Activated CD8-positive, alpha-beta memory T cell treated with anti-CD3 and anti-CD28 coated beads, Interleukin-2, amount 10 ng/mL, durations not matched to agents 7 days and 5 days (primary cell): Measurements from ENCODE around the gene KRT75. TPM values are rescaled to one million over a fixed set of nuclear protein-coding genes. Genes with fewer than 3 reads are reported as not detected.
"Not testable (repeated sequence)": the region's sequence is repeated elsewhere in the genome, so short reads cannot be mapped to it uniquely, and the experiment has no call there.

Source experiments
- ATAC-seq: fragments of 150-1000 bp; cut with Tn5 transposase; one replicate; pipeline ENCODE4 v1.10.0; 2021; ENCODE audit warnings: moderate library complexity
- CTCF ChIA-PET: fragments of 350-600 bp; sonication (Branson Sonifier 250); formaldehyde crosslinking; loops from one replicate; lab custom pipeline; 2021; ENCODE audit warnings: antibody characterized with exemption; lab: Charles Lee
- DNase-seq: peaks from one replicate; pipeline ENCODE4 v3.0.0-alpha.2; 2020
- H3K27ac Mint-ChIP-seq: one replicate; pipeline ENCODE4 v1.8.0; 2021; ENCODE audit warnings: mild to moderate bottlenecking, mixed read lengths
- H3K27me3 Mint-ChIP-seq: one replicate; pipeline ENCODE4 v1.8.0; 2021; ENCODE audit warnings: mixed read lengths
- H3K36me3 Mint-ChIP-seq: one replicate; pipeline ENCODE4 v1.8.0; 2021; ENCODE audit warnings: mild to moderate bottlenecking, mixed read lengths
- H3K4me1 Mint-ChIP-seq: one replicate; pipeline ENCODE4 v1.8.0; 2021; ENCODE audit warnings: mixed read lengths
- H3K4me3 Mint-ChIP-seq: one replicate; pipeline ENCODE4 v1.8.0; 2021; ENCODE audit warnings: mild to moderate bottlenecking, moderate library complexity, mixed read lengths
- H3K9me3 Mint-ChIP-seq: one replicate; pipeline ENCODE4 v1.8.0; 2022; ENCODE audit warnings: low read depth, mixed read lengths
- total RNA-seq, 2 experiments: library from RNA; stranded (reverse); gene quantifications; one replicate each; pipeline ENCODE4 v1.2.3, GENCODE V29; 2021

KRT75 gene
- total RNA-seq, 2 experiments from 2014 or later, result not detected

GRCh38 chr12:52447196-52447595 lies 13.0 kb upstream of the KRT75 start:
- ATAC-seq, result not testable (repeated sequence)
- peaks cover 48% of the 10 kb centered on the region for H3K27me3 Mint-ChIP-seq

DNA sequence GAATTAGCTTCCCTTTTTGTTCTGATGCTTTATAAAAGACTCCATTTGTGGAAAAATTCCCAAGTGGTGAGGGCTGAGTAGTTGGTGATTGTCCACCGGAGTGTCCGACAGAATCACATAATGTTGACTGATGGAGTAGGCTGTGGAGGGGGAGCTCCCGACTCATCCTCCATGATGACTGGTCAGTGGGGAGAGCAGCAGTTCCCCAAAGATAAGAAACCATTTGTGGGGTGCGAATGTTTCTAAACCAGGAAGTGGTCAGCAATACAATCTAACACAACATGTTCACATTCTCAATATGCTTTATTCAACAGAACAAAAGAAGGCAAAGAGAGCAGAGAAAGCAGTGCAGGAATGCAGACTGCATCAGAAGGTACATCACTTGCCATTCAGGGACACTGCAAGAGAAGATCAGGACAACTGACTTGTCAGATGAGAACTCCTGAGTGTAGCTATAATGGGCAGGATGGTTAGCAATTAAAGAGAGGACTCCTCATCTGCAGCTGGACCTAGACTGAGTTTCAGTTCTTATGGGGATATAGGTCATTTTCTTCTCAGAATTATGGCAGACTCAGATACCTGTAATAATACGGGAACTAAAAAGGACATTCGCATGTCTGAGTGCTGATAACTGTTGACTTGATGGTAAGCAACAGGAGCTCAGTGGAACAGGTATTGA lies 12.3 kb upstream of the KRT75 start:
- DNase-seq (no peak), ATAC-seq (no peak)
- CTCF ChIA-PET, result no interaction called here
- H3K9me3 Mint-ChIP-seq, result no peaks in the 10 kb centered on the region
- H3K36me3 Mint-ChIP-seq, result no peaks in the 10 kb centered on the region
- peaks cover 51% of the 10 kb centered on the region for H3K27me3 Mint-ChIP-seq
- H3K27ac Mint-ChIP-seq, result no peak overlapping the region
- peaks cover 12% of the 10 kb centered on the region for H3K4me1 Mint-ChIP-seq
- H3K4me3 Mint-ChIP-seq, result no peak overlapping the region

More at GRCh38 chr12:52447196-52447595, 13.0 kb upstream of the KRT75 start:
- H3K36me3 Mint-ChIP-seq, H3K27ac Mint-ChIP-seq, H3K4me3 Mint-ChIP-seq, CTCF ChIA-PET, H3K9me3 Mint-ChIP-seq, DNase-seq: not testable (repeated sequence)
- peaks cover 12% of the 10 kb centered on the region for H3K4me1 Mint-ChIP-seq

GRCh38 chr12:52445876-52446275 lies 11.7 kb upstream of the KRT75 start:
- Mint-ChIP-seq H3K4me1 (peaks cover 12% of the 10 kb centered on the region), H3K4me3 (no peak overlapping the region), H3K27me3 (peaks cover 56% of the 10 kb centered on the region), H3K36me3 (no peaks in the 10 kb centered on the region), H3K27ac (no peak overlapping the region), H3K9me3 (no peaks in the 10 kb centered on the region)
- CTCF ChIA-PET, result no interaction called here
- ATAC-seq, result no peak
- DNase-seq, result no peak

- no peak overlapping the region for H3K27ac Mint-ChIP-seq
- ATAC-seq, result no peak
- CTCF ChIA-PET, result no interaction called here
- H3K36me3 Mint-ChIP-seq, result no peaks in the 10 kb centered on the region
- DNase-seq, result no peak
- H3K4me1 Mint-ChIP-seq, result peaks cover 12% of the 10 kb centered on the region
- peaks cover 54% of the 10 kb centered on the region for H3K27me3 Mint-ChIP-seq
- no peak overlapping the region for H3K4me3 Mint-ChIP-seq
- no peaks in the 10 kb centered on the region for H3K9me3 Mint-ChIP-seq
Observed at GRCh38 chr12:52444647-52445595, 10.8 kb upstream of the KRT75 start.

DNA sequence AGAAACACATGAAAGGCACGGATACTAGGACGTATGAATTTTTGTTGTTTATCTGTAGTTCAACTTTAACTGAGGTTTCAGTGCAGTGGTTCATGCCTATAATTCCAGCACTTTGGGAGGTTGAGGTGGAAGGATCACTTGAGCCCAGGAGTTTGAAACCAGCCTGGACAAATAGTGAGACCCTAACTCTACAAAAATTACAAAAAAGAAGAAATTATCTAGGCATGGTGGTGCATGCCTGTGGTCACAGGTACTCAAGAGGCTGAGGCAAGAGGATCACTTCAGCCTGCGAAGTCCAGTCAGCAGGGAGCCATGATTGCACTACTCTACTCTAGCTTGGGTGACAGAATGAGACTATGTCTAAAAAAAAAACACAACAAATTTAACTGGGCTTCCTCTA lies 9.8 kb upstream of the KRT75 start:
- ATAC-seq, result no peak
- H3K27me3 Mint-ChIP-seq, result peaks cover 54% of the 10 kb centered on the region
- H3K9me3 Mint-ChIP-seq, result no peaks in the 10 kb centered on the region
- peaks cover 12% of the 10 kb centered on the region for H3K4me1 Mint-ChIP-seq
- DNase-seq, result no peak
- no peak overlapping the region for H3K27ac Mint-ChIP-seq
- no peak overlapping the region for H3K4me3 Mint-ChIP-seq
- no peaks in the 10 kb centered on the region for H3K36me3 Mint-ChIP-seq
- CTCF ChIA-PET, result no interaction called here

- Mint-ChIP-seq H3K9me3 (no peaks in the 10 kb centered on the region), H3K27me3 (peaks cover 54% of the 10 kb centered on the region), H3K4me3 (no peak overlapping the region), H3K4me1 (peaks cover 4% of the 10 kb centered on the region), H3K36me3 (no peaks in the 10 kb centered on the region), H3K27ac (no peak overlapping the region)
- CTCF ChIA-PET, result no interaction called here
- DNase-seq (no peak), ATAC-seq (no peak)
Observed at GRCh38 chr12:52442600-52443061, 8.5 kb upstream of the KRT75 start.

- CTCF ChIA-PET, result no interaction called here
- H3K4me3 Mint-ChIP-seq, result no peak overlapping the region
Observed at GRCh38 chr12:52441320-52441911, 7.2 kb upstream of the KRT75 start.

DNA sequence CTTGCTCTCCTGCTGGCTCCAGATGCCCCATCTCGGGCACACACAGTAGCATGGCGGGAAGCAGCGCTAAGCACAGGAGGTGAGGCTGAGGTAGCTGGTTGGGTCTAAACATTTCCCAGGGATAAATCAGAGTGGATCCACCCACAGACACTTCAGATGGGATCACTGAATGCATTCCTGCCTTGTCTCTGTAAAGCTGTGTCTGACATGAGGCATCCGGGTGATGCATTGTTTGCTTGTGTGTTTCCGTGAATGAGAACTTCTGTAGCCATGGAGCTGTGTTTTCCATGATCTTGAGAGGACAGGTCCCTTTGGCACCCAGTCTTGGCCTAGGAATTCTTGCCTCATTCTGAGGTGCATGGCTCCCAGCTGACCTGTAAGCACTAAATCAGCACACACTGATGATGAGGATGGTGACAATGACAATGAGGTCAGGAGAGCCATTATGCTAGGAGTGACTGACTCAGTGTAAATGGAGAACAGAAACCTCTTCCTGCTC lies 6.7 kb upstream of the KRT75 start:
- no peaks in the 10 kb centered on the region for H3K36me3 Mint-ChIP-seq
- ATAC-seq (no peak), DNase-seq (no peak)
- CTCF ChIA-PET, result no interaction called here
- peaks cover 54% of the 10 kb centered on the region for H3K27me3 Mint-ChIP-seq
- no peaks in the 10 kb centered on the region for H3K9me3 Mint-ChIP-seq
- H3K27ac Mint-ChIP-seq, result no peak overlapping the region
- no peaks in the 10 kb centered on the region for H3K4me1 Mint-ChIP-seq
- no peak overlapping the region for H3K4me3 Mint-ChIP-seq

More at GRCh38 chr12:52441320-52441911, 7.2 kb upstream of the KRT75 start:
- H3K9me3 Mint-ChIP-seq, result no peaks in the 10 kb centered on the region
- peaks cover 2% of the 10 kb centered on the region for H3K4me1 Mint-ChIP-seq
- no peaks in the 10 kb centered on the region for H3K36me3 Mint-ChIP-seq
- no peak for DNase-seq
- peaks cover 58% of the 10 kb centered on the region for H3K27me3 Mint-ChIP-seq
- H3K27ac Mint-ChIP-seq, result no peak overlapping the region
- no peak for ATAC-seq

- Mint-ChIP-seq H3K27ac (no peak overlapping the region), H3K4me1 (no peaks in the 10 kb centered on the region), H3K9me3 (no peaks in the 10 kb centered on the region), H3K27me3 (peaks cover 51% of the 10 kb centered on the region), H3K4me3 (no peak overlapping the region), H3K36me3 (no peaks in the 10 kb centered on the region)
- no peak for DNase-seq
- no peak for ATAC-seq
- CTCF ChIA-PET, result no interaction called here
Observed at GRCh38 chr12:52439845-52440244, 5.7 kb upstream of the KRT75 start.

DNA sequence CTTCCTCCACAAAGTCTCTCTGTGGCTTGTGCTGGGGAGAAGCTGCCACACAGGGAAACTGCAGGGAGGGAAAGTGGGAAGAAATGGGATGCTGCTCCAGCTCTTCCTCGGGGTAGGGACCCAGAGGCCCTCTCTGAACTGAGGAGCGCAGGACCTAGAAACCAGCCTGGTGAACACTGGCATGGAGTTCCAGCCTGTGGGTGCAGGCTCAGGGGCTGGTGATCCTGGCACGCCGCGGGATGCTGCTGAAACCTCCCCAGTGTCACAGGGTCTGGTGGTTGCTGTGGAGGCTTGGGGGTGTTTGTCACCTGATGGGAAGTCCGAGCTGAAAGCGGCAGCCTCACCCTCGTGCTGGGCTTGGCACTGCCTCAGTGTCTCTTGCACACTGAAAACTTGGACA lies 5.2 kb upstream of the KRT75 start:
- ATAC-seq (no peak), DNase-seq (no peak)
- Mint-ChIP-seq H3K9me3 (no peaks in the 10 kb centered on the region), H3K4me1 (no peaks in the 10 kb centered on the region), H3K4me3 (no peak overlapping the region), H3K27ac (no peak overlapping the region), H3K27me3 (peaks cover 47% of the 10 kb centered on the region), H3K36me3 (no peaks in the 10 kb centered on the region)
- CTCF ChIA-PET, result no interaction called here

DNA sequence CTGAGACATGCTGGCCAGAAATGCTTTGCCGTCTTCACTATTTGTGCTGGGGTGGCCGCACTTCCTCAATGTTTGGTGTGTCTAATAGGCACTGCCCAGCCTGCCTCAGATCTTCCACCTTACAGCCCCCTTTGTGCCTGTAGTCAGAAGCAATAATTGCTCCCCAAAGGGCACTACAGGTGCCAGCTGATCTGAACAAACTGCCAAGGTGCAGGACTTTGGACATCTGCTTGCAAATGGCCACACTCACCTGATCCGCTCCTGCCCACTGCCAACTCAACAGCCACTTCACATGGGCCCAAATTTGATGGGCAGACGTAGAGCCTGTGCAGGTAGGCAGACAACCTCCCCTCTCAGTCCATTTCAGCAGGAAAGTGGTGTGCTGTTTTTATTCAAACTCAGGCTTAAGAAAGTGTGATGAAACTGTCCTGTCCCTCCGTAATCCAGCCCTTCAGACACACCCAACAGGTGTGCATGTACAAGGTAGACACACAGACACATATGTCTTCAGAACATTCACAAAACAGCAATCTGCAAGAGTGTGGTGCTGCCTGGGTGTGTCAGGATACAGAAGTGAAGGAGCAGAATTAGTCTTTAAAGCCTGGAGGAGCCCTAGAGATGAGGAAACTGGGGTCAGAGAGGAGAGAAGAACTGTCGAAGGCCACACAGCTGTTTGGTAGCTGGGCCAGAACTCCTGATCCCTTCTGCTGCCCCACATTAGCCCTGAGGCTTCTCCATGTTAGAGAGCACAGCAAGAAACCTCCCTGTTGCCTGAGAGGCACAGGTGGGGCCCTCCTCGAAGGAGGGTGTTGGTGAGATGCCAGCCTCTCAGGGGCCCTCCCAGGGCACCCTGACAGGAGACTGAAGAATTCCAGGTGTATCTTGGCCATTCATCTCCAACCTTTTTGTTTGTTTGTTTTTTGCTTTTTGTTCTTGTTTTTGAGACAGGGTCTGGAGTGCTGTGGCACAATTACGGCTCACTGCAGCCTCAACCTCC lies 4.4 kb upstream of the KRT75 start:
- DNase-seq (no peak), ATAC-seq (no peak)
- Mint-ChIP-seq H3K36me3 (no peaks in the 10 kb centered on the region), H3K4me3 (no peak overlapping the region), H3K9me3 (no peaks in the 10 kb centered on the region), H3K27me3 (peaks cover 42% of the 10 kb centered on the region), H3K27ac (no peak overlapping the region), H3K4me1 (no peaks in the 10 kb centered on the region)
- CTCF ChIA-PET, result no interaction called here

- H3K27ac Mint-ChIP-seq, result no peak overlapping the region
- CTCF ChIA-PET, result no interaction called here
- H3K9me3 Mint-ChIP-seq, result no peaks in the 10 kb centered on the region
- peaks cover 35% of the 10 kb centered on the region for H3K27me3 Mint-ChIP-seq
- ATAC-seq (no peak), DNase-seq (no peak)
- no peaks in the 10 kb centered on the region for H3K36me3 Mint-ChIP-seq
- no peaks in the 10 kb centered on the region for H3K4me1 Mint-ChIP-seq
- H3K4me3 Mint-ChIP-seq, result no peak overlapping the region
Observed at GRCh38 chr12:52437508-52437907, 3.3 kb upstream of the KRT75 start.
